Measurements from ENCODE around the gene SLC37A2. TPM values are rescaled to one million over a fixed set of nuclear protein-coding genes. Genes with fewer than 3 reads are reported as not detected.

Gene SLC37A2
- total RNA-seq, 4 donors from 2014 or later, result 24.9 to 44.4 (median 29.4) TPM

GRCh38 chr11:125090816-125091215 lies 27.7 kb downstream of the SLC37A2 start:
- H3K27ac ChIP-seq, result peak overlapping the region in 3 of 4 donors; percentile 46 to 53 (median 51)
- 69 to 89% methylated on average over 5 of the region's 6 CpGs for WGBS, 2 donors
- peaks cover 0 to 12% (median 0%) of the 10 kb centered on the region in 3 donors for H3K4me1 ChIP-seq
- peaks cover 0 to 23% (median 0%) of the 10 kb centered on the region in 3 donors for H3K36me3 ChIP-seq
- intact Hi-C loops (cut with DNase I), result no loop called here
- H3K27me3 ChIP-seq, result no peaks in the 10 kb centered on the region
- no peak overlapping the region for H3K4me3 ChIP-seq
- DNase-seq, result no peak
- H3K9me3 ChIP-seq, result no peaks in the 10 kb centered on the region
- TF ChIP-seq POLR2A (IDR thresholded peaks at IDR 0.05) (no peak), CTCF (IDR thresholded peaks at IDR 0.05) (no peak)

- Histone ChIP-seq H3K27me3 (no peaks in the 10 kb centered on the region), H3K4me1 (peaks cover 0 to 12% (median 0%) of the 10 kb centered on the region in 3 donors), H3K4me3 (no peak overlapping the region), H3K27ac (peak overlapping the region in 3 of 4 donors; percentile 46 to 53 (median 51)), H3K9me3 (no peaks in the 10 kb centered on the region), H3K36me3 (peaks cover 0 to 23% (median 0%) of the 10 kb centered on the region in 3 donors)
- DNase-seq, result no peak
- no peak for TF ChIP-seq POLR2A (IDR thresholded peaks at IDR 0.05)
- peak in 5 of 6 experiments; percentile 21 to 54 (median 34) for TF ChIP-seq CTCF (IDR thresholded peaks at IDR 0.05)
- 47 to 54% methylated on average over 5 of the region's 5 CpGs for WGBS, 2 donors
- intact Hi-C loops (cut with DNase I), result no loop called here
Measured at GRCh38 chr11:125091247-125091876, 28.3 kb downstream of the SLC37A2 start.

GRCh38 chr11:125091877-125092664 lies 29.0 kb downstream of the SLC37A2 start:
- TF ChIP-seq CTCF (IDR thresholded peaks at IDR 0.05) (no peak), POLR2A (IDR thresholded peaks at IDR 0.05) (no peak)
- Histone ChIP-seq H3K27ac (peak overlapping the region in 2 of 4 donors; percentile 46 to 53), H3K27me3 (no peaks in the 10 kb centered on the region), H3K4me1 (peaks cover 0 to 12% (median 0%) of the 10 kb centered on the region in 3 donors), H3K9me3 (no peaks in the 10 kb centered on the region), H3K4me3 (no peak overlapping the region), H3K36me3 (peaks cover 0 to 23% (median under 1%) of the 10 kb centered on the region in 3 donors)
- 85 to 93% methylated on average over 6 of the region's 6 CpGs for WGBS, 2 donors
- DNase-seq, result no peak
- intact Hi-C loops (cut with DNase I), result no loop called here

- Histone ChIP-seq H3K36me3 (peaks cover 0 to 28% (median 4%) of the 10 kb centered on the region in 3 donors), H3K4me1 (peaks cover 0 to 12% (median 0%) of the 10 kb centered on the region in 3 donors), H3K4me3 (no peak overlapping the region), H3K9me3 (no peaks in the 10 kb centered on the region), H3K27me3 (no peaks in the 10 kb centered on the region), H3K27ac (no peak overlapping the region)
- TF ChIP-seq POLR2A (IDR thresholded peaks at IDR 0.05) (no peak), CTCF (IDR thresholded peaks at IDR 0.05) (no peak)
- WGBS, 2 donors, result 86% methylated on average over 5 to 6 of the region's 6 CpGs
- no peak for DNase-seq
- intact Hi-C loops (cut with DNase I), result no loop called here
Measured at GRCh38 chr11:125092669-125093068, 29.6 kb downstream of the SLC37A2 start.

GRCh38 chr11:125093502-125093901 lies 30.4 kb downstream of the SLC37A2 start:
- WGBS, 2 donors, result 75 to 81% methylated on average over 4 of the region's 4 CpGs
- Histone ChIP-seq H3K4me1 (peaks cover 0 to 12% (median 0%) of the 10 kb centered on the region in 3 donors), H3K9me3 (no peaks in the 10 kb centered on the region), H3K27me3 (no peaks in the 10 kb centered on the region), H3K27ac (no peak overlapping the region), H3K36me3 (peaks cover 0 to 36% (median 4%) of the 10 kb centered on the region in 3 donors), H3K4me3 (no peak overlapping the region)
- intact Hi-C loops (cut with DNase I), result no loop called here
- DNase-seq, result no peak
- no peak for TF ChIP-seq CTCF (IDR thresholded peaks at IDR 0.05)
- no peak for TF ChIP-seq POLR2A (IDR thresholded peaks at IDR 0.05)

Data from esophagus squamous epithelium (tissue), 5 donors.